ENCODE measurements around the gene PDE7B. TPM values are rescaled to one million over a fixed set of nuclear protein-coding genes. Genes with fewer than 3 reads are reported as not detected.

Gene PDE7B
- total RNA-seq, 1 donor from 2014 or later = 6.5 TPM

DNA sequence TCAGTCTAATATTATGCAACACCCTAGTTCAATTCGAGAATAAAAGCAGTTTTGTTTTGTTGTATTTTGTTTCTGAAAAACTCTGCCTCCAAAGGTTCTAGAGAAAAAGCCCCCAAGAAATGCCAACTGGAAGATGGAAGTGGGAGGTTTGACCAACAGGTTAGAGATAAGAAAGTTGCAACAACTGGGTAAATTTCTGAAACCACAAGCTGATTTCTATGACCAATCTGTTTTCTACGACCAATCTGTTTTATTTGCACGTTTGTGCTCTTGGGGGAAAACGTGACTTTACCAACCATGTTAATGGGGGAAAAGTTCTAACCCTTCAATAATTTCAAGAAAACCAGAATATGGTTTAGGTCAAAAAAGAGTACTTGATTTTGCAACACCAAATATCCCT, 173.2 kb downstream of the PDE7B start:
- no peak for DNase-seq (ENCODE audit: low read depth in 2 of 2)

DNA sequence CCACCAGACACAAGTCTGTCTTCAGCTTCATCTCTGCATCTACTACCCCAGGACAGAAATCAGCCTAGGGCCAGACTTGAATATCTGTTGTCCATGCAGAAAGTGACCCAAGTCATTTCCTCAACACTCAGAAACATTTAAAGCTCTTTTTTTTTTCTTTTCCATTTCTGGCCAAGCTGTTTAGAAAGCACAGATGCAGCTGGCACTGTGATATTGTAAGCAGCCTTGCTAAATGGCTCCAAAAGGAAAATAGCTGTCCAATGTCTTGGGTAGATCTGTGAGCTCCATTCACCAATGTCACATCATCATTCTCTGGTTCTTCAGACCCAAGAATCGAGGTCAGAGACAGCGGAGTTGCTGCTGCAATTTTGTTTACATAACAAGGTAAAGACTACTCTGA, 174.2 kb downstream of the PDE7B start:
- no peak for DNase-seq (ENCODE audit: low read depth in 2 of 2)

DNA sequence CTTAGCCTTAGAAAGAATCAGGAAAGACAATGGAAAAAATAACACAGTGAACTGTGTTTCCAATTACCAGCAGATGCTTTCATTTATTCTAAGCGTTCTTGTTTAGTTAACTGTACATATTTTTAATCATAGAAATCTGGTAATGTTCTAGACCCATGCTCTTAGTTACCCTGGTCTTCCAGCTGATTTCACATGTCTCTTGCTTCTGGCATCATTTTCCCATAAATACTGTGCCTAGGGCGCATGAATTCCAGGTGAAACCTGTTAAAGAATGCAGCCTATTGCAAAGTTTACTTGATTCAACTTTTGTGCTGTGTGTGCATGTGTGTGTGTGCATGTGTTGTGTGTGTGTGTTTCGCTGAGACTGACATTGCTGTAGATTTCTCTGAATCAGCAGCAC, 178.6 kb downstream of the PDE7B start:
- DNase-seq (ENCODE audit: low read depth in 2 of 2) = no peak

GRCh38 chr6:136031982-136032381, 180.5 kb downstream of the PDE7B start:
- peak; percentile 16 to 68 for DNase-seq (ENCODE audit: low read depth in 2 of 2)

GRCh38 chr6:136033416-136033815, 181.9 kb downstream of the PDE7B start:
- no peak for DNase-seq (ENCODE audit: low read depth in 2 of 2)

DNA sequence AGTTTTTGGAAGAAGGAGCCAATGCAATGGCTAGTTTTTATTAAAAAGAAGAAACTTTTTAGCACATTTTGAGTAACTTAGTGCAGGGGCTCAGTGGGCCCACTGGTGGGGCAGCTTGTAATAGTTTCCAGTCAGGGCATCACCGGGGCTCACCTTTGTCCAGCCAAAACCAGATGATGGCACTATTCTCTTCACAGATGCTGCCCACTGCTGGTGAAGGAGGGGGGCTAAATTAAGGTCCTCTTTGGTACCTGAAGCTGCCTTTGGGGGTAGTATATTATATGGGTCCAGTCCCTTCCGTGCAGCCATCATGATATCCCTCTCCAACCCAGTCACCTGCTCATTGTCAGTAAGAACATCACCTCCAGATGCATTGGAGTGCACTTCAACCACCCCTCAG, 182.9 kb downstream of the PDE7B start:
- no peak for DNase-seq (ENCODE audit: low read depth in 2 of 2)

GRCh38 chr6:136035378-136036070, 184.0 kb downstream of the PDE7B start:
- DNase-seq (ENCODE audit: low read depth in 2 of 2) = peak in 1 of 2 donors; percentile 84

DNA sequence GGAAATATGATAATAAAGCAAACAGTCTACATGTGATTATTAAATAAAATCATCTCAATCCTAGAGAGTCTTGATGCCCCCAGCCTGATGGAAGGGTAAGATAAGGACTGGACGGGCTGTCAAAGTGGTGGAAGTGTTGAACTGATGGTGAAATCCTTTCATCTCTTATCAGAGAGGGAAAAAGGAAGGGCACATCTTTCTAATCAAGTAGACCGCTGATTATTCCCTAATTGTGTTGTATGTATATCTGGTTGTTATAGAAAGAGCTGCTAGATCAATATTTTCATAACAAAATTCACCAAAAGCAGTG, 184.5 kb downstream of the PDE7B start:
- DNase-seq (ENCODE audit: low read depth in 2 of 2) = no peak

- DNase-seq (ENCODE audit: low read depth in 2 of 2) = peak in 1 of 2 donors; percentile 24
Measured at GRCh38 chr6:136036601-136037000, 185.1 kb downstream of the PDE7B start.

- DNase-seq (ENCODE audit: low read depth in 2 of 2) = peak; percentile 10 to 55
Measured at GRCh38 chr6:136037242-136037875, 185.9 kb downstream of the PDE7B start.

DNA sequence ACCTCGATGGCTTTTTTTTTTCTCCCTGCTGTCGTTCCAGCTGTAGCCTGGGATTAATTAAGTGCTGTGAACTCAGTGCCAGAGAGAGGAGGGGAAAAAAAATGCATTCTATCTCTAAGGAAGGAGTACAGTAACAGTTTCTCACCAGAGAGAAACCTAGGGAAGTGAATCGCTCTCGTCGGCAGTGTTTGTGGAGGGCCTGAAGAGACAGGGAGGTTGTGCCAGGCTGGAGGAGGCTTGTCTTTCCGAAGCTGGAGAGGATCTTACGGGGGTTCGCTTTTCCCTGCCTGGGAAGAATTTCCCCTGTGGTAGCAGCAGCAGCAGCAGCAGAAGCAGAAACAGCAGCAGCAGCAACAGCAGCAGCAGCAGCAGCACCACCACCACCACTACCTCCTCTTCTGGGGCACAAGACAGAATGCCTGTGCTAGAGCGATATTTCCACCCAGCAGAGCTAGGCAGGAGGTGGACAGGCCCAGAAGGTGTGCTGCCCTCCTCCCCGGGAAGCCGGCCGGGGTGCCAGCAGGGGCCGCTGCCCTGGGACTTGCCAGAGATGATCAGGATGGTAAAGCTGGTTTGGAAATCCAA, 186.5 kb downstream of the PDE7B start:
- DNase-seq (ENCODE audit: low read depth in 2 of 2) = peak in 1 of 2 donors; percentile 35

GRCh38 chr6:136038531-136038930, 187.0 kb downstream of the PDE7B start:
- DNase-seq (ENCODE audit: low read depth in 2 of 2) = no peak

DNA sequence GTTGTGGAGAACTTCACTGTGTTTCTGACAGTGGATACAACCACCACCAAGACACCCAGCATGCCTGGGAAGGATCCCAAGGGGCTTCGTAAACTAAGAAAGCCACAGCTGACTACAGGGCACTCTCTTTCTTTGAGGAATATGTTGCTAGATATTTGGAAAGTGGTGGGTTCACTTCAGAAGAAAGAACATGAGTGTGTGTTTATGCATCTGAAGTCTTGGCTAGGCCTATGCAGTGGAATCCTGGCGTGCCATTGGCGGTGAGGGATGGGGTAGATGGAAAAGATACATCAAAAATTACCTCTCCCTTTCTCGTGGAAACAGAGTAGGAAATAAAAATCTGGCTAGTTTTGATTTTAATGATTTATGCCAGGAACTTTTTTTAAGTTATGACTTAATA, 187.7 kb downstream of the PDE7B start:
- DNase-seq (ENCODE audit: low read depth in 2 of 2) = no peak

- DNase-seq (ENCODE audit: low read depth in 2 of 2) = no peak
Measured at GRCh38 chr6:136050475-136050874, 199.0 kb downstream of the PDE7B start.

DNA sequence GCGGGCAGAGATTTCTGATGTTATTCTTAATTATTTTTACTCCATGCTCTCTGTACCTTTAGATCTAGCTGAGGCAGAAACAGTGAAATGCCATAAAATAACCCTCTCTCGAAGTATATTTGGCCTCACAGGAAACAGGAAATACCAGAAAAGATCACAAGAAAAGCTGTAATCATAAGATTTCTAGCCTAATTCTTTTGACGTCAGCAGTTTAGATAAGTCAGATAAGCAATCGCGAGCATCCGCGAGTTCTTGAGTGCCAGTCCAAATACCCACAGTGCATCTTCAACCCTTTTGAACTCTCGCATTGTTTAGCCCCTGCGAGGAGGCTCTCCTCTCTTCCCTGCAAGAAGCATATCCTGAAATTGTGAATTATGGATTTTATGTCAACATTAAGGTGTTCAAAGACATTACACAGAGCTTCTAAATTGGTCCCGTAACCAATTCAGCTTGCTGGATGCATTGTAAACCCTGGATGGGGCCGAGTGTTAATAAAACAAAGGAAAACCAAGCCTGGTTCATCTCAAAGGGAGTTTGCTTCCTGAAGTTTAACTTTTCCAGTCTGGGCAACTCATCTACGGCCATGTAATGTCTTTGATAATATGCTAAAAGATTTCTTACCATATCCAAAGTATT, 199.8 kb downstream of the PDE7B start:
- peak in 1 of 2 donors; percentile 75 for DNase-seq (ENCODE audit: low read depth in 2 of 2)

- DNase-seq (ENCODE audit: low read depth in 2 of 2) = no peak
Measured at GRCh38 chr6:136052031-136052430, 200.5 kb downstream of the PDE7B start.

DNA sequence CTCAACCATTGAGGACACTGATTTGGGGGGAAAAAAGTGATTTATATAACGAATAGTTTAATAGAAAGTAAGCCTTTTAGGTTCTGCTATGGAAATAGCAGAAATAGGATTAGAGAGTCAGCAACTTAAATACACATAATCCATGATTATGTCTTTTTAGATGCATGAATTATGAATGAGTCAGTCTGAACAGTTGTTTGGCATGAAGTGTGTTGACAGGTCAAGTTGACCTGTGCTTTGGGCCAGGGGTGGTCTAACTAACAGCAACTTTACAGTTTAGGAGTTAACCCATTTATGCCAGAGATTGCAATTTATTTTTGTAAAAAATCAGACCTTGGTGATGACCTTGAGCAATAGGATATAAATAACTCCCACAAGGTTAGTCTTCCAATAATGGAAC, 207.4 kb downstream of the PDE7B start:
- DNase-seq (ENCODE audit: low read depth in 2 of 2) = peak in 1 of 2 donors; percentile 16

DNA sequence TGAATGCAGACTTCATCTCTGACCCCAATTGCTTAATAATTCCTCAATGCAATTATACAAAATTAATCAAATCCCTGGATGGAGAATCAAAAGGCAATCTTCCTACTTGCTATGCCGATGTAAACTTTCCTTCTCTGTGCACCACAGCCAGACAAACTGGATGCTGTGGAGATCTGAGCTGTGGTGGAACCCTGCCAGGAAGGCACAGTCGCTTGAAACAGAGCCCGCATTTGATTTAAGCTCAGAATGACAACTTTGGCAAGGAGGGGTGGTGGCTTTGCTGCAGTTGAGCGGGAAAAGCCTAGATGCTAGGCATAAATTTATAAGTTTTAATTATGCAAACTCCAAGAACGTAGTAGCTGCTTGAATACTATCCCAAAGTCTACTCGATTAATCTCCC, 207.8 kb downstream of the PDE7B start:
- no peak for DNase-seq (ENCODE audit: low read depth in 2 of 2)

- no peak for DNase-seq (ENCODE audit: low read depth in 2 of 2)
Measured at GRCh38 chr6:136060052-136060451, 208.6 kb downstream of the PDE7B start.

DNA sequence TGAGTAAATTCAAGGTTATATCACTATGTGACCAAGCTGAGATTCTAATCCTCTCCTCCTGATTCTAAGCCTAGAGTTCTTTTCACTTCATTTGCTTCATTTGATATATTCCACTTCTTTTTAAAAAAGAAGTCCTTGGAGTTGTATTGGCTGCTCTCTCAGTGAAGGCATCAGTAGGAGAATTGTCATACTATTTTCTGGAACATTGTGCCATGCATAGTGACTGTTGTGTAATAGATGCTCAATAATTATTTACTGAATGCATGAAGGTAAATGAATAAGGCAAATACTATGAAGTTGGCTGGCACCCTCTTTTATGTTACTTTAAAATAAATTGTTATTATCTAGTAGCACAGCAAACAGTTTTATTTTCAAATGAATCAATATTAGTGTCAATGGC, 209.3 kb downstream of the PDE7B start:
- DNase-seq (ENCODE audit: low read depth in 2 of 2) = no peak

GRCh38 chr6:136061701-136062100, 210.2 kb downstream of the PDE7B start:
- no peak for DNase-seq (ENCODE audit: low read depth in 2 of 2)

DNA sequence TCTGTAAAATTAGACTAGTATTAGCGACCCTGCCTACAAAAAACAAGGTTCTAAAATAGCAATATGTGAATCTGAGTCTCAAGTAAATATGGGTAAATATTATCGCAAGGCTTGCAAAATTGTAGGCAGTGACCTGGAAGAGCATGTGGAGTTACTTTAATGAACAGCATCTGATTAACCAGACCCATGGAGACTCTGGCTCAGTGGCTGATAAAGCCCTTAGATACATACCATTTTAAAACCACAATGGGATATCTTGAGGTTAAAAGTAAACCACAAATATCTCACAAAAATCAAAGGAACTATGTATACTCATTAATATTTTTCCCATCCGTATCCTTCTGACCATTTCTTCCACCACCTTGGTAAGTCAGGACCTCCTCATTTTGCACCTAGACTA, 211.6 kb downstream of the PDE7B start:
- DNase-seq (ENCODE audit: low read depth in 2 of 2) = no peak

- peak; percentile 5 to 40 for DNase-seq (ENCODE audit: low read depth in 2 of 2)
Measured at GRCh38 chr6:136066005-136066404, 214.5 kb downstream of the PDE7B start.
